HepG2 (cell line): ENCODE measurements around the gene R3HDM4. TPM values are rescaled to one million over a fixed set of nuclear protein-coding genes. Genes with fewer than 3 reads are reported as not detected.

ENCODE experiments used
- ATAC-seq: fragments of 200-7000 bp; cut with Tn5 transposase; 3 replicates; pipeline ENCODE4 v1.9.1; 2020; ENCODE audit warnings: mild to moderate bottlenecking, moderate library complexity
- BruUV-seq: library from RNA; stranded (reverse); fragments of 400-500 nt; replicated peaks from 2 replicates; lab custom pipeline; 2021; lab: Mats Ljungman, UMichigan
- CTCF ChIA-PET: fragments of 300-600 bp; formaldehyde crosslinking; extraction: SDS; loops from one replicate; lab custom pipeline; 2021; ENCODE audit warnings: low total read pairs, inconsistent platforms, low intra/inter-chr PET ratio; lab: Yijun Ruan, JAX
- POLR2A ChIA-PET: fragments of 350-600 bp; sonication (Branson Sonifier 250); formaldehyde crosslinking; loops from one replicate; lab custom pipeline; 2020; ENCODE audit warnings: antibody characterized with exemption, inconsistent platforms; lab: Yijun Ruan, JAX
- DNase-seq: peaks from one replicate; pipeline ENCODE4 v3.0.0-alpha.2; 2015; ENCODE audit warnings: low spot score
- FAIRE-seq: peaks from 3 replicates; lab custom pipeline; 2011; peaks lifted over from hg19 to GRCh38; lab: Jason Lieb, UNC
- H2AFZ ChIP-seq: one replicate; pipeline ENCODE4 v1.6.1; 2011; ENCODE audit warnings: low read length, inconsistent platforms
- H3K27ac ChIP-seq: fragments of 300-600 bp; 3 replicates; pipeline ENCODE4 v1.8.0; 2011; ENCODE audit warnings: mixed run types, mild to moderate bottlenecking, mixed read lengths, low read length, inconsistent platforms; ENCODE audit not compliant: insufficient read depth; ENCODE audit errors: extremely low read length
- H3K27me3 ChIP-seq, 2 experiments: fragments of 200-600 bp in 1 of 2; 2 replicates in 1 of 2; 3 replicates in 1 of 2; pipeline versions ENCODE4 v1.6.0 to v1.8.0; 2011; ENCODE audit warnings: low read length in 2 of 2, mild to moderate bottlenecking in 2 of 2, moderate library complexity in 2 of 2, inconsistent platforms in 1 of 2; ENCODE audit not compliant: insufficient read depth in 2 of 2, control insufficient read depth in 1 of 2
- H3K36me3 ChIP-seq, 2 experiments: fragments of 200-600 bp in 1 of 2; replicated peaks in 1 of 2; 2 replicates in 1 of 2; 3 replicates in 1 of 2; pipeline versions ENCODE4 v1.5.1 to v1.8.0; 2011; ENCODE audit warnings: low read length in 2 of 2, inconsistent platforms in 1 of 2; ENCODE audit not compliant: insufficient read depth in 2 of 2, control insufficient read depth in 1 of 2
- H3K4me1 ChIP-seq: 2 replicates; pipeline ENCODE4 v1.5.1; 2012; ENCODE audit warnings: low read length, inconsistent platforms; ENCODE audit not compliant: insufficient read depth
- H3K4me2 ChIP-seq: 2 replicates; pipeline ENCODE4 v1.6.0; 2011; ENCODE audit warnings: low read depth, low read length, inconsistent platforms
- H3K4me3 ChIP-seq, 3 experiments: fragments of 200-600 bp in 1 of 3; sonication (generic), shearing (Covaris generic) in 1 of 3; replicated peaks in 1 of 3; 2 replicates each; pipeline ENCODE4 v1.5.1; 2011 to 2016; ENCODE audit warnings: low read length in 3 of 3, inconsistent platforms in 2 of 3, low read depth in 2 of 3, mild to moderate bottlenecking in 2 of 3, control low read depth in 1 of 3, mixed read lengths in 1 of 3; ENCODE audit not compliant: insufficient read depth in 1 of 3
- H3K79me2 ChIP-seq: one replicate; pipeline ENCODE4 v1.6.1; 2011; ENCODE audit warnings: low read length, inconsistent platforms; ENCODE audit not compliant: insufficient read depth
- H3K9ac ChIP-seq: 2 replicates; pipeline ENCODE4 v1.6.0; 2011; ENCODE audit warnings: mild to moderate bottlenecking, low read depth, low read length, inconsistent platforms; ENCODE audit not compliant: insufficient read depth
- H3K9me3 ChIP-seq: 2 replicates; pipeline ENCODE4 v1.5.1; 2012; ENCODE audit warnings: mild to moderate bottlenecking, low read length
- H4K20me1 ChIP-seq: 2 replicates; pipeline ENCODE4 v1.6.0; 2011; ENCODE audit warnings: inconsistent platforms, mild to moderate bottlenecking, low read length, moderate library complexity; ENCODE audit not compliant: insufficient read depth
- AGO2 ChIP-seq: fragments of 200-400 bp; formaldehyde crosslinking; optimal IDR thresholded peaks from 2 replicates; pipeline ENCODE3; 2017; ENCODE audit warnings: mild to moderate bottlenecking, low read depth, low read length, moderate library complexity
- CTCF ChIP-seq: sonication (generic); formaldehyde crosslinking; IDR thresholded peaks from 2 replicates; pipeline ENCODE4 v1.5.0; 2020; ENCODE audit warnings: mild to moderate bottlenecking, missing genetic modification reagents, moderate library complexity
- GFI1 ChIP-seq: sonication (generic); formaldehyde crosslinking; IDR thresholded peaks from 2 replicates; pipeline ENCODE4 v1.5.0; 2020; ENCODE audit warnings: missing genetic modification reagents, mild to moderate bottlenecking, borderline replicate concordance
- RBFOX2 ChIP-seq: fragments of 200-400 bp; formaldehyde crosslinking; IDR thresholded peaks from 2 replicates; pipeline ENCODE4 v1.6.1; 2017; ENCODE audit warnings: low read depth, mild to moderate bottlenecking, low read length
- STAG1 ChIP-seq: sonication (generic); formaldehyde crosslinking; IDR thresholded peaks from 2 replicates; pipeline ENCODE4 v1.4.0; 2020; ENCODE audit warnings: missing genetic modification reagents
- TFAP4 ChIP-seq: sonication (generic); IDR thresholded peaks from 2 replicates; pipeline ENCODE4 v1.6.1; 2016; ENCODE audit warnings: low read depth, borderline replicate concordance
- ZNF564 ChIP-seq: sonication (generic); formaldehyde crosslinking; IDR thresholded peaks from 2 replicates; pipeline ENCODE4 v1.8.1; 2023; ENCODE audit warnings: mild to moderate bottlenecking, missing genetic modification reagents
- ZNF777 ChIP-seq: sonication (generic); formaldehyde crosslinking; IDR thresholded peaks from 2 replicates; pipeline ENCODE4 v1.4.0; 2020; ENCODE audit warnings: missing genetic modification reagents
- ZSCAN9 ChIP-seq: IDR thresholded peaks from 2 replicates; pipeline ENCODE4 v1.6.1; 2016; ENCODE audit warnings: borderline replicate concordance
- WGBS: methylation state at CpG from one replicate; pipeline ENCODE4 v1.1.6; 2017; ENCODE audit warnings: low lambda C conversion rate; 5-methylcytosine and 5-hydroxymethylcytosine counted together
- in situ Hi-C: cut with HindIII; loops from 2 replicates; pipeline ENCODE4 v1.10.0; 2017; ENCODE audit warnings: low pct_unique_long_range_greater_than_20kb; ENCODE audit not compliant: extremely low pct_ligation_motif_present
- intact Hi-C: fragments of 100-400 bp; cut with micrococcal nuclease; formaldehyde crosslinking; loops from one replicate; pipeline ENCODE4 v1.10.0; 2022; ENCODE audit not compliant: unreplicated experiment
- polyA plus RNA-seq, 8 experiments: library from polyadenylated mRNA; depleted of rRNA in 3 of 8; stranded (reverse) in 7 of 8; unstranded in 1 of 8; fragments of >200 nt; fragmentation: Illumina TruSeq in 4 of 8; extraction: Trizol in 4 of 8; gene quantifications; 2 replicates each; pipeline versions ENCODE4 v1.2.1 to v1.2.3, GENCODE V29; 2011 to 2016; ENCODE audit warnings: low read depth in 4 of 8, missing spikeins in 1 of 8, mixed read lengths in 1 of 8; ENCODE audit not compliant: insufficient read depth in 1 of 8
- total RNA-seq, 5 experiments: library from RNA; depleted of rRNA; stranded (reverse); fragments of >200 nt; fragmentation: Illumina TruSeq; extraction: Trizol; gene quantifications; 2 replicates each; pipeline ENCODE4 v1.2.3, GENCODE V29; 2016; ENCODE audit warnings: low read depth in 1 of 5

Gene R3HDM4
- total and polyA plus RNA-seq, 2 of the 13 experiments (the other 11 are each of a cell fraction or from before 2014, with no cell fraction given): 26.2 to 26.9 TPM

DNA sequence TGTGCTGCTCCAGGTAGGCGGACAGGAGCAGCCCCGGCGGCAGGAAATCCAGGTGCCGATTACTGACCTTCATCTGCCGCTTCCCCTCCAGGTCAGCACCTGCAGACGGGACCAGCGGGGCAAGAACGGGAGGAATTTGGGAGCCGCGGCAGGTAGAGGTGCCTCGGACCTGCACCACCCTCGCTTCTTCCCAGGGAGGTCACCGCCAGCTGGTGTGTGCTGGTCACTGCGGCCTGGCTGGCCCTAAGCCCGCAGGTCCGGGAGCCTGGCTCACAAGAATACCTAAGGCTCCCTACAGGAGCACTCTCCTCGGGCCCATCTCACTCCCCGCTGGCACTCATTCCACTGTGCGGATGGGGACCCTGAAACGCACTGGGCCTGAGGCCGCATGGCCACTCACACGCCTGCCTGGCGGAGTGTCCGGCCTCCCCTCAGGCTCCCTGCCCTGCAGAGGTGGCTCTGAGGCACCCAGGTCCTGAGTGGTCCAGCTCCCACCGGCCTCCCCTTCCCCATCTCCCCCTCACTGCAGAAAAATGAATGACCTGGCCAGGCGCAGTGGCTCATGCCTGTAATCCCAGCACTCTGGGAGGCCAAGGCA lies 15.5 kb downstream of the R3HDM4 start:
- Histone ChIP-seq H3K9me3 (no peaks in the 10 kb centered on the region), H4K20me1 (no peaks in the 10 kb centered on the region), H3K4me2 (no peak overlapping the region), H3K27ac (no peak overlapping the region), H3K9ac (no peak overlapping the region), H3K36me3 (peaks cover 5 to 15% of the 10 kb centered on the region in 2 experiments; a peak in 4 of 5 replicates), H3K4me3 (no peak overlapping the region)
- WGBS: 92% methylated on average over 12 of the region's 26 CpGs
- CTCF ChIA-PET: no interaction called here
- TF ChIP-seq ZSCAN9 (CRISPR knock-in tag) (no peak), AGO2 (peak; percentile 44), CTCF (CRISPR knock-in tag) (peak; percentile 23), ZNF777 (no peak), TFAP4 (no peak), STAG1 (CRISPR knock-in tag) (0 out of 2 replicates have a peak, but pooled peaks have one; percentile 14), RBFOX2 (peak; percentile 65), ZNF564 (no peak), GFI1 (no peak)
- TF ChIP-seq, all 625 proteins: peak for 4
- no TSS peak for BruUV-seq
- no peaks in the 10 kb centered on the region for H3K4me1 ChIP-seq
- POLR2A ChIA-PET: interaction anchor here (0.6 to 0.8 kb wide), 3 partner anchors 12 to 27 kb away, joined by 3 to 4 read pairs (median 3); no protein-coding TSS in a partner anchor
- no peak for FAIRE-seq
- intact Hi-C loops (no loop called here), in situ Hi-C loops (no loop called here)
- no peak for DNase-seq
- ATAC-seq: peak; percentile 60
- no peak overlapping the region for H2AFZ ChIP-seq
- H3K79me2 ChIP-seq: peaks cover under 1% of the 10 kb centered on the region
- no peaks in the 10 kb centered on the region for H3K27me3 ChIP-seq
